ENCODE data around the gene TTC27. TPM values are rescaled to one million over a fixed set of nuclear protein-coding genes. Genes with fewer than 3 reads are reported as not detected.
"Not testable (repeated sequence)": the region's sequence is repeated elsewhere in the genome, so short reads cannot be mapped to it uniquely, and the experiment has no call there.

Gene TTC27
- total and polyA plus RNA-seq, 9 donors, result 9.9 to 21.2 (median 15.3) TPM

DNA sequence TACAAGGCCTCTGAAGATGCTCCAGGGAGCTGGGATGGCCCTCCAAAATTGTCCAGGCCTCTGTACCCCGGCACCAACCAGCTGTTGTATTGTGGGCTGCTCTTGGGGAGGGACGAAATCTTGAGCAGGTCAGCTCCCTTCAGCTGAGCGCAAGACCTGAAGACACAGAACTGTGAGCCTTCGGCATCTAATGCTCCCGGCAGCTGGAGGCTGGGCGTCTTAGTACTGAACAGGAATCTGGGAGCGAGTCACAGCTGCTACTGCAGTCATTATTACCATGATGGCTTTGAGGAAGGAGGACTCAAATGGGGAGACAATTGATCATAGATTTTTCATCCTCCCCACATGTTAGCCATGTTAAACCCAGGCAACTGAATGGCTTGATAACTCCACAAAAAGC lies 236.0 kb downstream of the TTC27 start:
- Histone ChIP-seq H3K4me1 (ENCODE audit: insufficient read depth) (peaks cover 4% of the 10 kb centered on the region), H3K4me3 (no peak overlapping the region), H3K27me3 (no peaks in the 10 kb centered on the region), H3K36me3 (no peaks in the 10 kb centered on the region), H3K9me3 (no peaks in the 10 kb centered on the region), H3K27ac (no peak overlapping the region)
- intact Hi-C loops (cut with DNase I), result no loop called here
- WGBS, 3 donors, result 78 to 91% (median 79%) methylated on average over 7 of the region's 7 CpGs
- TF ChIP-seq POLR2A (IDR thresholded peaks at IDR 0.05), result no peak
- no peak for TF ChIP-seq CTCF (IDR thresholded peaks at IDR 0.05)
- TF ChIP-seq EP300 (IDR thresholded peaks at IDR 0.05), result no peak
- no peak for DNase-seq

GRCh38 chr2:32864334-32865111 lies 236.7 kb downstream of the TTC27 start:
- Histone ChIP-seq H3K9me3 (no peaks in the 10 kb centered on the region), H3K36me3 (no peaks in the 10 kb centered on the region), H3K27me3 (no peaks in the 10 kb centered on the region), H3K4me3 (no peak overlapping the region), H3K4me1 (ENCODE audit: insufficient read depth) (peaks cover 4% of the 10 kb centered on the region), H3K27ac (no peak overlapping the region)
- no peak for DNase-seq
- intact Hi-C loops (cut with DNase I), result no loop called here
- TF ChIP-seq CTCF (IDR thresholded peaks at IDR 0.05), result no peak
- no peak for TF ChIP-seq POLR2A (IDR thresholded peaks at IDR 0.05)
- no peak for TF ChIP-seq EP300 (IDR thresholded peaks at IDR 0.05)
- WGBS, 3 donors, result 18 to 22% (median 22%) methylated on average over 7 of the region's 7 CpGs

DNA sequence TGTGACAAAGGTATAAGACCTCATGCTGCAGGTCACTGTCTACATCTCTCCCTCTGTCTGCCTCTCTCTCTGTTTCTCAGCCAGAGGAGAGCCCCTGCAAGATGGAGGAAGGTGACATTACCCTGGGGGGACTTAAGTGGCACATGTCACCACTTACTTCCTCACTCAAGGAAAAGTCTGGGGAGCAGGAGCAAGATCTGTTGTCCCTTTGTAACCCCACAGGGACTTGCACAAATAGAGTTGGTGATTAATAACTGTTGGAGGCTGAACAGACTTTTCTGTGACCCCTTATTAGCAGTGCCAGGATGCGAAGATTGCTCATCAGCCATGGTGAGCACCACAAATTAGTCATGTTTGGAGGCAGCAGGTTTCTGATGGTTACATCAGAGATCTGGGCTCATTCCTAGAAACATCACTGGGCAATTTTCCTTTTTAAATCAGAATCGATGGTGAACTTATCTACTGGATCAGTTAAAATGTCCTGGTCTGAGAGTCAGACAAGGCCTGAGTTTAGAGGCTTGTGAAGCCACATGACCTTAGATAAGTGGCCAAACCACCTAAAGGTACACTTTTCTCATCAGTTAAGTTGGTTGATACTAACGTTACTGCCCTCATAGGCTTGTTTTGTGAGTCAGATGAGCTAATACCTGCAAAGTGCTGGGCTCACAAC lies 237.7 kb downstream of the TTC27 start:
- no peaks in the 10 kb centered on the region for H3K36me3 ChIP-seq
- peaks cover 4% of the 10 kb centered on the region for H3K4me1 ChIP-seq (ENCODE audit: insufficient read depth)
- no peak for DNase-seq
- H3K9me3 ChIP-seq, result no peaks in the 10 kb centered on the region
- H3K27me3 ChIP-seq, result no peaks in the 10 kb centered on the region
- intact Hi-C loops (cut with DNase I), result no loop called here
- H3K4me3 ChIP-seq, result no peak overlapping the region
- 46 to 71% (median 60%) methylated on average over 3 of the region's 3 CpGs for whole genome bisulfite sequencing, 3 donors
- no peak overlapping the region for H3K27ac ChIP-seq
- no peak for TF ChIP-seq POLR2A (IDR thresholded peaks at IDR 0.05)
- TF ChIP-seq EP300 (IDR thresholded peaks at IDR 0.05), result no peak
- TF ChIP-seq CTCF (IDR thresholded peaks at IDR 0.05), result no peak

DNA sequence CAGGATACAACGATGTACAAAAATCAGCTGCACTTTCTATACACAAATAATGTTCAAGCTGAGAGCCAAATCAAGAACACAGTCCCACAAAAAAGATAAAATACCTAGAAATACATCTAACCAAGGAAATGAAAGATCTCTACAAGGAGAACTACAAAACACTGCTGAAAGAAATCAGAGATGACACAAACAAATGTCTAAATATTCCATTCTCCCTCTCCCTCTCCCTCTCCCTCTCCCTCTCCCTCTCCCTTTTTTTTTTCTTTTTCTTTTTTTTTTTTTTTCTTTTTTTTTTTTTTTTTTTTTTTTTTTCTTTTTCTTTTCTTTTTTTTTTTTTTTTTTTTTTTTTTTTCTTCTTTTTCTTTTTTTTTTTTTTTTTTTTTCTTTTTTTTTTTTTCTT lies 238.6 kb downstream of the TTC27 start:
- H3K4me3 ChIP-seq; H3K36me3 ChIP-seq; H3K27ac ChIP-seq; H3K4me1 ChIP-seq (ENCODE audit: insufficient read depth); H3K9me3 ChIP-seq; H3K27me3 ChIP-seq; DNase-seq; intact Hi-C loops (cut with DNase I): not testable (repeated sequence)
- WGBS, 3 donors, result 2 to 19% (median 16%) methylated on average over 1 of the region's 1 CpG

Small RNA genes lying within 50 kb of the gene (microRNA-seq; reads per million reads assigned to microRNA genes)
- gene MIR4765, result 0 to 0.16 (median 0) reads per million in 3 donors

Small RNA genes lying within 50 kb of the gene (small RNA-seq; reads per million reads assigned to genes)
- gene MIR4765, result not detected

Measured in ovary (tissue), 9 donors.